Left colon (tissue), 2 donors: ENCODE results near the gene MYRIP. TPM values are rescaled to one million over a fixed set of nuclear protein-coding genes. Genes with fewer than 3 reads are reported as not detected.

Experiments used
- ATAC-seq: fragments of 200-7000 bp; cut with Tn5 transposase; one replicate; pipeline ENCODE4 v1.9.1; 2020; ENCODE audit warnings: mild to moderate bottlenecking, moderate library complexity
- DNase-seq, 2 donors: peaks; one replicate each; pipeline ENCODE4 v3.0.0-alpha.2; 2020
- intact Hi-C, 2 donors: fragments of 100-400 bp; cut with DNase I in 1 of 2; cut with micrococcal nuclease in 1 of 2; formaldehyde crosslinking; loops; one replicate each; pipeline versions ENCODE4 v1.11.2 to v1.14.0; 2022; cut with DNase I, micrococcal nuclease
- total RNA-seq, 2 donors: library from RNA; stranded (reverse); fragmentation: NEBNext Ultra II Directional; extraction: Animal tissue kit (Norgen Biotek cat#: 25700); gene quantifications; one replicate each; pipeline ENCODE4 v1.2.1, GENCODE V29; 2021
- donor health status: DM: no; HTN: no; CAD: no.
- donor health status: DM: yes; HTN: yes; CAD: no.

MYRIP gene
- total RNA-seq, 2 donors from 2014 or later, result 8.9 to 9.1 TPM

GRCh38 chr3:40187945-40188344, 378.5 kb downstream of the MYRIP start:
- DNase-seq, result no peak
- intact Hi-C loops, result no loop called here
- ATAC-seq, result no peak

DNA sequence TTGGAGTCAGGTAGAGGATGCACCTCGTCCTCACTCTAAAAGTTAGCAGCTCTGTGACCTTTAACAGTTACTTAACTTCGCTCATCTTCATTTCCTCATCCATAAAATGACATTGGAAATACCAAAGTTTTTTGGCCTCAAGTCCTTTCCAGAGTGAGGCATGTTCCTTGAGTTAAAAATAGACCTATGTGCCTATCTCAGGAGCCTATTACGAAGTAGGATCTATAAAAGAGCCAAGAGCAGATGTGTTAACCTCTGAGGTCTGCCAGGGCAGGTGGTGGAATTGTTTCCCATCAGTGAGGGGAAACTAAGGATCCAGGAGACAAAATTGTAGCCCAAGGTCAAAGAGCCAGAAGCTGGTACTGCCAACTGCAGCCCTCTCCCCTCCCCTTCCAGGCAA, 379.7 kb downstream of the MYRIP start:
- intact Hi-C loops, result no loop called here
- DNase-seq (no peak), ATAC-seq (no peak)

DNA sequence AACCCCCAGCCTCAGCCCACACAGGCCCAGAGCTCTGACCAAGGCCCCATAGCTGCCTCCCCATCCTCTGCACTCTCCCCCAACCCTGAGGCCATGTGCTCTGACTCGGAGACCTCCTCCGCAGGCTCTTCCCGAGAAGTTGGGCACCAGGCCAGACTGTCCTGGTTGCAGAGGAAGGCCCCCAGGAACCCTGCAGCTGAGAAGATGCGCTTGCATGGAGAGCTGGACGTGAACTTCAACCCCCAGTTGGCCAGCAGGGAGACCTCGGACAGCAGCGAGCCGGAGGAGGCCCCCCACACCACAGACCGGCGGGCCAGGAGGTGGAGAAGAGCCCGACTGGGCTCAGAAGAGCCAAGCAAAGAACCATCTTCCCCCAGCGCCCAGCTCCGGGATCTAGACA, 380.6 kb downstream of the MYRIP start:
- intact Hi-C loops, result loop anchor here in 1 of 2 donors (2.0 kb wide), 1 partner anchor 127 kb away; no protein-coding TSS in a partner anchor
- no peak for ATAC-seq

GRCh38 chr3:40191251-40191650, 381.8 kb downstream of the MYRIP start:
- intact Hi-C loops, result loop anchor here in 1 of 2 donors (2.0 kb wide), 1 partner anchor 126 kb away; no protein-coding TSS in a partner anchor
- no peak for DNase-seq
- no peak for ATAC-seq

More for the DNA sequence above, 380.6 kb downstream of the MYRIP start:
- no peak for DNase-seq

GRCh38 chr3:40191850-40192448, 382.5 kb downstream of the MYRIP start:
- DNase-seq (peak in 1 of 2 donors; percentile 60), ATAC-seq (peak; percentile 69)
- intact Hi-C loops, result loop anchor here in 1 of 2 donors (2.0 kb wide), 1 partner anchor 125 kb away; no protein-coding TSS in a partner anchor

DNA sequence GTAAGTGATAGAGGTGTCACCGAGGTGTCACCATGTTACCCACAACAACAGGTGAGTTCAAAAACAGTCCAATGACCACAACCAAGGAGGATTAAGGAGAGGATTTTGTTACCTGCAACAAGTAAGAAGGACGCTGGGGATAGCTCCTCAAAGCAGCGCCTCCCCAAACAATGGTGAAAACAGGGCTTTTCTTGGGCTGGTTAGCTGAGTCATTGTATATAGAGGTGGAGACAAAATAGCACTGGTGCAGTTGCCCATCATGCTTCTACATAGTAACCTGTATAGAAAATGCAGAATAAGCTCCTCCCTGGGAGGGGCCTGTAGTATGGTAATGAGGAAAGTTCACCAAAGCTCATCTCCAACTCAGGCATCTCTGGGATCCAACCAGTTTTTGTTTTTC, 383.2 kb downstream of the MYRIP start:
- intact Hi-C loops, result no loop called here
- no peak for ATAC-seq

GRCh38 chr3:40196966-40197365, 387.6 kb downstream of the MYRIP start:
- no peak for ATAC-seq
- no peak for DNase-seq
- intact Hi-C loops, result no loop called here

More for the DNA sequence above, 383.2 kb downstream of the MYRIP start:
- no peak for DNase-seq

GRCh38 chr3:40200692-40201316, 391.4 kb downstream of the MYRIP start:
- ATAC-seq, result no peak
- no peak for DNase-seq
- intact Hi-C loops, result no loop called here

GRCh38 chr3:40201770-40202169, 392.4 kb downstream of the MYRIP start:
- DNase-seq (no peak), ATAC-seq (no peak)
- intact Hi-C loops, result no loop called here

- intact Hi-C loops, result no loop called here
- DNase-seq (no peak), ATAC-seq (no peak)
Measured at GRCh38 chr3:40206522-40206921, 397.1 kb downstream of the MYRIP start.

- DNase-seq (no peak), ATAC-seq (no peak)
- intact Hi-C loops, result no loop called here
Measured at GRCh38 chr3:40207796-40208195, 398.4 kb downstream of the MYRIP start.

- ATAC-seq, result no peak
- intact Hi-C loops, result no loop called here
- no peak for DNase-seq
Measured at GRCh38 chr3:40208251-40208650, 398.8 kb downstream of the MYRIP start.

DNA sequence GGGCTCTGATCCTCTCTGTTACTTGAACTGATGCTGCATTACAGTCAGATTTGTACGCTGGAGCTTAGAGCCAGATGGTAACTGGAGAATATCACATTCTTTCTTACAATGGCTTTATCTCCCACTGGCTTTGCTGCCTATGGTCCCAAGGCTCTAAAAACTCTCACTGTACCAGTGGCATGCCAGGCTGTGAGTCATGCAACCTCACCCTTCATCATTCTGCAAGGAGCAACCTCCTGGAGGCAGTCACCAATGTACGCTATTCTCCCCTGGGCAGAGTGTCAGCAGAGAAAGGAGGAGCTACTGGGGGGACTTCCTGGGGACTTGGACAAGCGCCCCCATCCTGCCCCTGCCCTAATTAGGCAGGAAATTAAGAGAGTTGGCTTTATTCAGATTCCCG, 402.2 kb downstream of the MYRIP start:
- ATAC-seq, result no peak
- no peak for DNase-seq
- intact Hi-C loops, result no loop called here

DNA sequence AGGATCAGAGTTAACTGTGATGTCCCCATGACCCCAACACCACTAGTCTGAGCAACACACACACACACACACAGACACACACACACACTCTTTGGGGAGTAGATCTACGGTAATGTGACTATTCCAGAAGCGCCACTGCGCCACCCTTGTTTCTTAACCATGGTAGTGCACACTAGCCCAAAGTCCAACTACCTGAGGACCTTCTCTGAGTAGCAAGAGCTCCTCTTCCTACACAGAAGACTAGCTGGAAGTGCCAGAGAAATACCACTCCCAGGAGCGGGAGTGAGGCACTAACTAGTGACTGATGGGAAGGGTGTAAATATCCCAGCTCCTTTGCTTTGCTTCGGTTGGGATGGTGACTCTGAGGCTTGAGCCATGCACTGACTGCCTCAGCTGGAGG, 404.1 kb downstream of the MYRIP start:
- DNase-seq (no peak), ATAC-seq (no peak)
- intact Hi-C loops, result no loop called here

GRCh38 chr3:40215015-40215414, 405.6 kb downstream of the MYRIP start:
- intact Hi-C loops, result no loop called here
- no peak for DNase-seq
- no peak for ATAC-seq

DNA sequence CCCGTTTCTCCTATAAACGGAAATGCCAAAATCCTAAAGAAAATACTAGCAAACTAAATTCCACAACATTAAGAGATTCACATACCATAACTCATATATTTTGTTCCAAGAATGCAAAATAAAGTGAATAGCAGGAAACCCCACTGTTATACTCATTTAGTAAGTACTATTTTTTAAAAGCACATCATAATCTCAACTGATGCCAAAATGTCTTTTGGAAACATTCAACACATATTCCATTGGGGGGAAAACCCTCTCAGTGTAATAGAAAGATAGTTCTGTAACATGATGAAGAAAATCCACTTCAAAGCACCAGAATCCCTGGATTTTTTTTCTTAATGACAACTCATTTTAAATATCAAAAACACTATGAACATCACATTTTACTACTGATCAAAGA, 407.1 kb downstream of the MYRIP start:
- intact Hi-C loops, result no loop called here
- DNase-seq (no peak), ATAC-seq (no peak)

GRCh38 chr3:40223856-40224255, 414.4 kb downstream of the MYRIP start:
- intact Hi-C loops, result no loop called here
- DNase-seq (no peak), ATAC-seq (no peak)

- ATAC-seq (no peak), DNase-seq (no peak)
- intact Hi-C loops, result no loop called here
Measured at GRCh38 chr3:40224796-40225515, 415.5 kb downstream of the MYRIP start.

- DNase-seq (no peak), ATAC-seq (no peak)
- intact Hi-C loops, result no loop called here
Measured at GRCh38 chr3:40226636-40227035, 417.2 kb downstream of the MYRIP start.

DNA sequence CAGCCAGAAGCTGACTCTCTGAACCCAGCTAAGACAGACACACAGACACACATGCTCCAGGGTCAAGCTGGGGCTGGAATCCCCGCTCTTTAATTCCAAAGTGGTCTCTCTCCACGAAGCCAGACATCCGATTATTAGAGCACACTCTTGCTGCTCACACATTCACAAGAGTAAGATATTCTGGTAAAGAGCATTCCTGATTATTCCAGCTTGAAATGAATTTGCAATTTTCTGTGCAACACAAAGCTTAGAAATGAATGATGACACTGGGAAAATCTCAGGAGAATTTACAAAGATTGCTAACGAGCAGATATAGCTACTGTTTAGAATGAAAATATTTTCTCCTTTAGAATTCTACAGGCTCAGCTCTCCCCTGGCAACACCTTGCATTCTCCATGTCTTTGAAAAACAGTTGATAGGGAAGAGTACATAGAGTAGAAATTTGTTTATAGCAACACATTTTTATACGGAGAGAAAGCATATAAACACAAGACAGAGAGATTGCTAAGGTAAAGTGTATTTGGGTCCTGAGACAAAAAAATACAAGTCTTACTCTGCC, 419.5 kb downstream of the MYRIP start:
- intact Hi-C loops, result no loop called here
- ATAC-seq, result no peak
- no peak for DNase-seq
